SK-N-SH (cell line): ENCODE data around the gene GMPR2. TPM values are rescaled to one million over a fixed set of nuclear protein-coding genes. Genes with fewer than 3 reads are reported as not detected.
A peak's percentile ranks its signal among the peaks of the same experiment; 100 is the strongest.

ENCODE experiments used
- CTCF ChIA-PET: fragments of 300-600, 350-600 bp; formaldehyde crosslinking; extraction: SDS; loops from one replicate; lab custom pipeline; 2021; lab: Yijun Ruan, JAX
- POLR2A ChIA-PET: fragments of 350-600 bp; sonication (Branson Sonifier 250); formaldehyde crosslinking; extraction: SDS; loops from one replicate; lab custom pipeline; 2020; ENCODE audit warnings: antibody characterized with exemption, inconsistent platforms; lab: Yijun Ruan, JAX
- DNase-seq: peaks from one replicate; pipeline ENCODE4 v3.0.0; 2012
- H2AFZ ChIP-seq: fragments of 200-600 bp; sonication (generic); 2 replicates; pipeline ENCODE4 v1.8.1; 2016; ENCODE audit warnings: antibody characterized with exemption, mild to moderate bottlenecking, low read depth
- H3F3A ChIP-seq: fragments of 200-600 bp; sonication (generic); replicated peaks from 2 replicates; pipeline ENCODE3; 2016; ENCODE audit warnings: antibody characterized with exemption, mild to moderate bottlenecking; ENCODE audit not compliant: insufficient read depth
- H3K27ac ChIP-seq, 2 experiments: fragments of 200-500 bp in 1 of 2; fragments of 200-600 bp in 1 of 2; sonication (Bioruptor generic) in 1 of 2; sonication (generic), shearing (Covaris generic) in 1 of 2; 2 replicates each; pipeline versions ENCODE4 v1.5.1 to v1.6.1; 2014 to 2016; ENCODE audit warnings: low read depth in 2 of 2, inconsistent platforms in 1 of 2, low read length in 1 of 2, mild to moderate bottlenecking in 1 of 2, mixed read lengths in 1 of 2
- H3K27me3 ChIP-seq: fragments of 200-600 bp; sonication (generic), shearing (Covaris generic); 2 replicates; pipeline ENCODE4 v1.6.1; 2016; ENCODE audit warnings: mixed run types; ENCODE audit not compliant: insufficient read depth
- H3K36me3 ChIP-seq, 2 experiments: fragments of 200-500 bp in 1 of 2; fragments of 200-600 bp in 1 of 2; sonication (Bioruptor generic) in 1 of 2; sonication (generic) in 1 of 2; replicated peaks in 1 of 2; 2 replicates each; pipeline versions ENCODE3 to v1.5.1; 2014 to 2016; ENCODE audit warnings: low read length in 1 of 2, mild to moderate bottlenecking in 1 of 2; ENCODE audit not compliant: insufficient read depth in 2 of 2, control insufficient read depth in 1 of 2
- H3K4me1 ChIP-seq, 2 experiments: fragments of 200-500 bp in 1 of 2; fragments of 200-600 bp in 1 of 2; sonication (Bioruptor generic) in 1 of 2; sonication (generic), shearing (Covaris generic) in 1 of 2; 2 replicates each; pipeline versions ENCODE4 v1.5.1 to v1.6.1; 2014 to 2016; ENCODE audit warnings: low read depth in 1 of 2, low read length in 1 of 2, mixed run types in 1 of 2; ENCODE audit not compliant: insufficient read depth in 2 of 2, control insufficient read depth in 1 of 2
- H3K4me2 ChIP-seq: fragments of 200-600 bp; sonication (generic), shearing (Covaris generic); 2 replicates; pipeline ENCODE4 v1.6.1; 2017; ENCODE audit warnings: mixed run types
- H3K4me3 ChIP-seq, 2 experiments: fragments of 200-500 bp in 1 of 2; fragments of 200-600 bp in 1 of 2; sonication (Bioruptor generic) in 1 of 2; sonication (generic), shearing (Covaris generic) in 1 of 2; 2 replicates each; pipeline versions ENCODE4 v1.5.1 to v1.8.1; 2014 to 2016; ENCODE audit warnings: low read depth in 2 of 2, inconsistent platforms in 1 of 2, low read length in 1 of 2, mild to moderate bottlenecking in 1 of 2, mixed read lengths in 1 of 2, moderate library complexity in 1 of 2
- H3K79me2 ChIP-seq: fragments of 200-600 bp; sonication (generic); 2 replicates; pipeline ENCODE4 v1.8.1; 2017; ENCODE audit warnings: mild to moderate bottlenecking; ENCODE audit not compliant: insufficient read depth
- H3K9ac ChIP-seq: fragments of 200-600 bp; sonication (generic); 2 replicates; pipeline ENCODE4 v1.6.1; 2017; ENCODE audit warnings: mixed run types
- H3K9me2 ChIP-seq: fragments of 200-600 bp; sonication (generic); 2 replicates; pipeline ENCODE4 v1.6.1; 2017; ENCODE audit warnings: mixed run types
- H3K9me3 ChIP-seq: fragments of 200-600 bp; sonication (generic); 2 replicates; pipeline ENCODE4 v1.6.1; 2017; ENCODE audit warnings: mixed run types, mild to moderate bottlenecking, moderate library complexity
- H4K20me1 ChIP-seq: fragments of 200-600 bp; sonication (generic); 2 replicates; pipeline ENCODE4 v1.6.1; 2017; ENCODE audit warnings: mild to moderate bottlenecking, mixed run types; ENCODE audit not compliant: insufficient read depth
- CTCF ChIP-seq: fragments of 200-600 bp; sonication (generic); IDR thresholded peaks from 2 replicates; pipeline ENCODE4 v1.6.1; 2017; ENCODE audit warnings: antibody characterized with exemption, mild to moderate bottlenecking, moderate library complexity
- EZH2phosphoT487 ChIP-seq: fragments of 200-600 bp; sonication (generic); IDR thresholded peaks from 2 replicates; pipeline ENCODE4 v1.6.1; 2017; ENCODE audit warnings: low read depth, mixed run types, mild to moderate bottlenecking, antibody characterized with exemption, moderate library complexity, borderline replicate concordance
- FOXM1 ChIP-seq: IDR thresholded peaks from 2 replicates; pipeline ENCODE4 v1.4.0; 2012; ENCODE audit warnings: low read depth, mild to moderate bottlenecking
- IRF3 ChIP-seq: fragments of 150-350 bp; IDR thresholded peaks from 2 replicates; pipeline ENCODE4 v1.6.1; 2016; ENCODE audit warnings: mild to moderate bottlenecking, low read depth, low read length
- JUND ChIP-seq: IDR thresholded peaks from 2 replicates; pipeline ENCODE4 v1.4.0; 2012
- MAX ChIP-seq: IDR thresholded peaks from 2 replicates; pipeline ENCODE4 v1.4.0; 2012; ENCODE audit warnings: low read depth
- MEF2A ChIP-seq: IDR thresholded peaks from 2 replicates; pipeline ENCODE4 v1.4.0; 2012; ENCODE audit warnings: low read depth, borderline replicate concordance
- NFIC ChIP-seq: IDR thresholded peaks from 2 replicates; pipeline ENCODE4 v1.4.0; 2012; ENCODE audit warnings: borderline replicate concordance
- POLR2AphosphoS5 ChIP-seq: IDR thresholded peaks from 2 replicates; pipeline ENCODE4 v1.6.1; 2012; ENCODE audit warnings: low read depth, low read length
- RCOR1 ChIP-seq: fragments of 150-350 bp; IDR thresholded peaks from 2 replicates; pipeline ENCODE4 v1.6.1; 2017; ENCODE audit warnings: antibody characterized with exemption, low read length
- SIN3A ChIP-seq: IDR thresholded peaks from 2 replicates; pipeline ENCODE4 v1.6.1; 2012; ENCODE audit warnings: low read depth, mild to moderate bottlenecking, low read length, moderate library complexity, borderline replicate concordance
- SMC3 ChIP-seq: IDR thresholded peaks from 2 replicates; pipeline ENCODE4 v1.6.1; 2012; ENCODE audit warnings: low read depth, low read length, improper control_type of control experiment
- TCF12 ChIP-seq: IDR thresholded peaks from 2 replicates; pipeline ENCODE4 v1.4.0; 2012
- USF2 ChIP-seq: fragments of 150-350 bp; IDR thresholded peaks from 2 replicates; pipeline ENCODE4 v1.6.1; 2017; ENCODE audit warnings: antibody characterized with exemption, low read length, low read depth, borderline replicate concordance
- YY1 ChIP-seq: IDR thresholded peaks from 2 replicates; pipeline ENCODE4 v1.4.0; 2012; ENCODE audit warnings: low read depth, mild to moderate bottlenecking
- WGBS: methylation state at CpG from one replicate; pipeline ENCODE4 v1.1.6; 2017; ENCODE audit warnings: low lambda C conversion rate; 5-methylcytosine and 5-hydroxymethylcytosine counted together
- polyA plus RNA-seq, 3 experiments: library from polyadenylated mRNA; depleted of rRNA; stranded (reverse); fragments of >200 nt; gene quantifications; 2 replicates each; pipeline ENCODE4 v1.2.3, GENCODE V29; 2012

The GMPR2 gene
- polyA plus RNA-seq, 1 of the 3 experiments (the other 2 are of a cell fraction): 97.0 TPM

DNA sequence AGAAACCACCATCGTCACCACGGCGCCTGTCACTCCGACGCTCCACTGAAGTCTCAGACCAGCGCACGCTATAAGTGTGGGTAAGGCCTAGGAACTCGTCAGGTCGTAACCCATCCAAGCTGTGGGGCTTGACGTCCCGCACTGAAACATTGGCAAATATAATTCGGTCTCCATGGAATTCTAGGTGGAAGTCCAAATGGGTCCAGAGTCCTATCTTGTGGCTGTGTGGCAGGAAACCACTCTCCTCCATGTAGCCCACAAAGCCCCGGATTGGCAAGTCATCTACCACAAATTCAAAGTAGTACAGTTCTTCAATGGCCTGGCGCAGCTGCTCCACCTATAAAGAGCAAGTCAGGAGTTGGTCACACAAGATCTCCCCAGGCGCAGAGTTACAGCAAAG lies 39.8 kb upstream of the GMPR2 start:
- WGBS: 95% methylated on average over 15 of the region's 15 CpGs
- no peaks in the 10 kb centered on the region for H3K9me3 ChIP-seq
- no peaks in the 10 kb centered on the region for H4K20me1 ChIP-seq
- no peaks in the 10 kb centered on the region for H3K27me3 ChIP-seq
- H2AFZ ChIP-seq: no peak overlapping the region
- DNase-seq: no peak
- no peak overlapping the region for H3K4me3 ChIP-seq
- H3K9ac ChIP-seq: no peak overlapping the region
- H3K4me1 ChIP-seq: peaks cover 10 to 21% of the 10 kb centered on the region in 2 experiments; a peak in 3 of 4 replicates
- H3K9me2 ChIP-seq: no peaks in the 10 kb centered on the region
- H3K36me3 ChIP-seq: peaks cover 23 to 26% of the 10 kb centered on the region in 2 experiments
- ChIA-PET CTCF (interaction anchor here (1.2 kb wide), 1 partner anchor 115 kb away, joined by 3 read pairs; no protein-coding TSS in a partner anchor), POLR2A (interaction anchor here (0.7 kb wide), 1 partner anchor 141 kb away, joined by 3 read pairs; no protein-coding TSS in a partner anchor)
- H3K4me2 ChIP-seq: no peak overlapping the region
- TF ChIP-seq YY1 (no peak), MEF2A (no peak)
- H3K79me2 ChIP-seq: peaks cover 67% of the 10 kb centered on the region
- H3K27ac ChIP-seq: no peak overlapping the region
- H3F3A ChIP-seq: peaks cover 13% of the 10 kb centered on the region

- DNase-seq: no peak
- Histone ChIP-seq H3K36me3 (peaks cover 24 to 26% of the 10 kb centered on the region in 2 experiments), H3K4me1 (peaks cover 11 to 15% of the 10 kb centered on the region in 2 experiments; a peak in 3 of 4 replicates), H3K27me3 (no peaks in the 10 kb centered on the region), H2AFZ (peak overlapping the region; percentile 87; the same call in 1 of the 2 replicates), H4K20me1 (no peaks in the 10 kb centered on the region), H3K9me3 (no peaks in the 10 kb centered on the region), H3K9ac (peak overlapping the region; percentile 97), H3K4me2 (peak overlapping the region; percentile 97), H3K9me2 (no peaks in the 10 kb centered on the region), H3F3A (peaks cover 8% of the 10 kb centered on the region)
- POLR2A ChIA-PET: interaction anchor here (0.6 to 2.4 kb wide), 3 partner anchors 22 to 48 kb away, joined by 3 to 9 read pairs (median 8); partner anchors contain the start of genes MDP1 and TINF2
- 90% methylated on average over 7 of the region's 7 CpGs for WGBS
- CTCF ChIA-PET: interaction anchor here (1.0 to 1.6 kb wide), 5 partner anchors 19 to 86 kb away, joined by 3 to 7 read pairs (median 4); partner anchors contain the start of genes CHMP4A, IRF9 and TINF2
- TF ChIP-seq CTCF (no peak), USF2 (no peak), IRF3 (no peak), YY1 (no peak), MAX (no peak), RCOR1 (no peak), TCF12 (no peak), SMC3 (no peak), JUND (no peak), FOXM1 (no peak), SIN3A (no peak), NFIC (no peak), POLR2AphosphoS5 (no peak), EZH2phosphoT487 (no peak)
- TF ChIP-seq, all 33 proteins: peak for 0
- Histone ChIP-seq H3K4me3 (peak overlapping the region; percentile 84 to 85), H3K79me2 (peaks cover 74% of the 10 kb centered on the region), H3K27ac (peak overlapping the region; percentile 88 to 89; a peak in 3 of 4 replicates)
These were observed 38.4 kb upstream of the GMPR2 start for GRCh38 chr14:24194186-24194872.
